HG03342 (cell line): ENCODE measurements around the gene MRPS30.
A peak's percentile ranks its signal among the peaks of the same experiment; 100 is the strongest.
"Not testable (repeated sequence)": the region's sequence is repeated elsewhere in the genome, so short reads cannot be mapped to it uniquely, and the experiment has no call there.

Experiments
- ATAC-seq: cut with Tn5 transposase; IDR thresholded peaks from one replicate; pipeline ENCODE4 v1.9.1; 2021; ENCODE audit warnings: mild to moderate bottlenecking, moderate library complexity; ENCODE audit not compliant: unreplicated experiment

The MRPS30 gene

DNA sequence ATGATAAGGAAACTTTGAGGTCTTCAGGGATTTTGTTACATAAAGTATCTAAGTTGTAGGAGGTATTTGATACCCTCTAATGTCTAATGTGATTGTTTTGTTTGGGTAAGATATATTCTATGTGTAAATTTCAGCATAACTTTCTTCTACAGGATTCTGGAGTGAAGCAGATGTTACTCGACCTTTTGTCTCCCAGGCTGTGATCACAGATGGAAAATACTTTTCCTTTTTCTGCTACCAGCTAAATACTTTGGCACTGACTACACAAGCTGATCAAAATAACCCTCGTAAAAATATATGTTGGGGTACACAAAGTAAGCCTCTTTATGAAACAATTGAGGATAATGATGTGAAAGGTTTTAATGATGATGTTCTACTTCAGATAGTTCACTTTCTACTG lies 6.0 kb downstream of the MRPS30 start:
- ATAC-seq = no peak

DNA sequence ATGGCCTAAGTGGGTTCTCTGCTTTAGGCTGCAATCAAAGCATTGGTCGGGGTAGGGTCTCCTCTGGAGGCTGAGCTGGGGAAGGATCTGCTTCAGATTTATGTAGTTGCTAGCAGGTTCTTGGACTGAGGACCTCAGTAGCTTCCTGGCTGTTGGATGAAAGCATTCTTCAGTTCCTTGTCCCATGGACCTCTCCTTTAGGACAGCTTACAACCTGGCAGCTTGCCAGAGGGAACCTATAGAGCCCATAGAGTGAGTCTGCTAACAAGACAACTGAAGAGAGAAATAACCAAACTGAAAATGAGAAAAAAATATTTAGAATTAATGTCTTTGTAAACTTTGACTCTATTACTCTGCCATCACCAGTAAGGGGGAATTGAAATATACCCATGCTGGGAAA lies 12.4 kb downstream of the MRPS30 start:
- ATAC-seq = no peak

DNA sequence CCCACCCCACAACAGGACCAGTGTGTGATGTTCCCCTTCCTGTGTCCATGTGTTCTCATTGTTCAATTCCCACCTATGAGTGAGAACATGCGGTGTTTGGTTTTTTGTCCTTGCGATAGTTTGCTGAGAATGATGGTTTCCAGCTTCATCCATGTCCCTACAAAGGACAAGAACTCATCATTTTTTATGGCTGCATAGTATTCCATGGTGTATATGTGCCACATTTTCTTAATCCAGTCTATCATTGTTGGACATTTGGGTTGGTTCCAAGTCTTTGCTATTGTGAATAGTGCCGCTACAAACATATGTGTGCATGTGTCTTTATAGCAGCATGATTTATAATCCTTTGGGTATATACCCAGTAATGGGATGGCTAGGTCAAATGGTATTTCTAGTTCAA lies 15.9 kb downstream of the MRPS30 start:
- ATAC-seq = not testable (repeated sequence)

DNA sequence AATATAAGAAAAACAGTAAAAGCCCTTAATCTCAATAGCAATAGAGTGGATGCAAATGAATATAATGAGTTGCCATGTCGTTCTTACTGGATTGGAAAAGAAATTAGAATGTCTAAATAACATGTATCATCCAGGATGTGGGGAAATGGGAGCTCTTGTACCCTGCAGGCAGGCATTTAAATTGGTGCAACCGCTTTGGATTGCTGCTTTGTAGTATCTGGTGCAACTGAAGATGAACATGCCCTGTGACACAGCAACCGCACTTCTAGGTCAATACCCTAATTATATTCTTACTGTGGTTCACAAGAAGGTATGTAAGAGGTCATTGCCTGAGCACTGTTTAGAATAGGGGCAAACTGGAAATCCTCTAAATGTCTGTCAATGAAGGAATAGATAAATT lies 18.9 kb downstream of the MRPS30 start:
- ATAC-seq = no peak

DNA sequence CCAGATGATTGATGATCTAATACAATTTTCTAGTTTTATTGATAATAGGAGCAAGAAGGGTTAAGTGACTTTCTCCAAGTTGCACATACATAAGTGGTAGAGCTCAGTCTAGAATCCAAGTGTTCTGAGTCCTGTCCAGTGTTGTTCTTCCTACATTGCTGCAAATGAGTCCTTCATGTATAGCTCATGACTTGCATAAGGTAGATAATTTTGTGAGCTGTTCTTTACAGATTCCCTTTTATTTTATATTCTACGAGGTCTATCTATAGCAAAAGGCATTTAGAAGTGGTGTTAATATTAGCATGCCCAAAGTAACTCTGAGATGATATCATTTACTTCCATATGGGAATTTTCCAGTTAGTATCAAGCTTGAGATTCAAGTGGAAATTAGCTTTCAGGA lies 20.0 kb downstream of the MRPS30 start:
- no peak for ATAC-seq

DNA sequence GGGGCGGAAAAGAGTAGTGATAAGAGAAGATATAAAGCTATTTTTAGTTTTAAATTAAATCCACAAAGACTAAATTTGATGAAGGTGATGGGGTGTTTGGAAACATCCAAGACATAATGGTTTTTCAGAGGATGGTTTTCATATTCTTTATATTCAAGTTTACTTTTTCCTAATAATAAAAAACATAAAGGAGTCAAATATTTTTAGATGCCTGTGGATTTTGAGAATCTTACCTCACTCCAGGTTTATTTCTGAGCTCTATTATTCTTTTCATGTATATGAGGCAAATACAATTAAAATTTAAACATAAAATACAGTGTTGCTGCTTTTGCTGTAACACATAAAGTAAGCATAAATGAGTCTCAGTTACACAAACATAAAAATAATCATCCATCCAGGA lies 22.2 kb downstream of the MRPS30 start:
- ATAC-seq = no peak

DNA sequence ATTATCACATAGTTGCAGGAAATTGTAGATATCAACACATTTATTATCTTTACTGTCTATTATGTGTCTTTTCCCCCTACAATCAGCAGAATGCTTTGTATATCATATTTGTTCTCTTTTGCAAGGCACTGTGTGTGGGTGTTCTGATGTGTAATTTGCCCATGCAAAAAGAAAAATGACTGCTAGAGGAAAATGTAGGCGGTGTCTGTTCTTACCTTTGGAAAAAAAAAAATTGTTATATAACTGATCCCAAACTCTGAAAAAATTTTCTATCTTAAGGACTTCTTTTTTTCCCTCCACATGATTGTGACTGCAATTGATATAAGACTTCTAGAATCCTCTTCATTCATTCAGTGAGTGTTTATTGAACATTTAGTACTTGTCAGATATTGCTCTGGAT lies 24.5 kb downstream of the MRPS30 start:
- no peak for ATAC-seq

DNA sequence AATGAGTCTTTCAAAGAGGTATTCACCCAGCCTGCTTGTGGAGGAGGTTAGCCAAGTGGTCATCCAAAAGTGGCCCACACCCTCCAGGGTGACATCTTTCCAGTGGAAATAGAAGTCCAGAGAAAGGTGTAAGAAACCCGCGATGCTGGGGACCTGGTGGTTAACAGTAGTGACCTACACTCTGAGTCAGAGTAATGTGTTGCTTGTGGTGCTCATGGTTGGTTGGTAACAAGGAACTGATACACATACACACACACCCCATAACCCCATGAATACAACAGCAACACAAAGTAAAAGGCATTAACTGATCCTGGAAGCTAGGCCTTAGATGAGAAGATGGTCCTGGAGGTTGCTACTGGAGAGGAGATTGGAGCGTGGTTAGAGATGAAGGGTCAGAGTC lies 26.9 kb downstream of the MRPS30 start:
- peak; percentile 59 for ATAC-seq

DNA sequence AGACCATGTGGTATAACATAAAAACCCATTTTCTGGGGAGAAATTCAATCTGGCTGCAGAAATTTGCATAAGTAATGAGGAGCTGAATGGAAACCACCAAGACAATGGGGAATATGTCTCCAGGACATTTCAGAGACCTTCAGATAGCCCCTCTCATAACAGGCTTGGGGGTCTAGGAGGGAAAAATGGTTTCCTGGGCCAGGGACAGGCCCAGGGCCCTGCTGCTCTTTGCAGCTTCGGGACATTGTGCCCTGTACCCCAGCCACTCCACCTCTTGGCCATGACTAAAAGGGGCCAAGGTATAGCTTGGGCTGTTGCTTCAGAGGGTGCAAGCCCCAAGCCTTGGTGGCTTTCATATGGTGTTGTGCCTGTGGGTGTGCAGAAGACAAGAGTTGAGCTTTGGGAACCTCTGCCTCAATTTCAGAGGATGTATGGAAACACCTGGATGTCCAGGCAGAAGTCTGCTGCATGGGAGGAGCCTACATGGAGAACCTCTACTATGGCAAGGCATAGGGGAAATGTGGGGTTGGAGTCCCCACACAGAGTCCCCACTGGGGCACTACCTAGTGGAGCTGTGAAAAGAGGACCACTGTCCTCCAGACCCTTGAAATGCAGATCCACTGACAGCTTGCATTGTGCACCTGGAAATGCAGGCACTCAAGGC lies 30.4 kb downstream of the MRPS30 start:
- ATAC-seq = no peak

DNA sequence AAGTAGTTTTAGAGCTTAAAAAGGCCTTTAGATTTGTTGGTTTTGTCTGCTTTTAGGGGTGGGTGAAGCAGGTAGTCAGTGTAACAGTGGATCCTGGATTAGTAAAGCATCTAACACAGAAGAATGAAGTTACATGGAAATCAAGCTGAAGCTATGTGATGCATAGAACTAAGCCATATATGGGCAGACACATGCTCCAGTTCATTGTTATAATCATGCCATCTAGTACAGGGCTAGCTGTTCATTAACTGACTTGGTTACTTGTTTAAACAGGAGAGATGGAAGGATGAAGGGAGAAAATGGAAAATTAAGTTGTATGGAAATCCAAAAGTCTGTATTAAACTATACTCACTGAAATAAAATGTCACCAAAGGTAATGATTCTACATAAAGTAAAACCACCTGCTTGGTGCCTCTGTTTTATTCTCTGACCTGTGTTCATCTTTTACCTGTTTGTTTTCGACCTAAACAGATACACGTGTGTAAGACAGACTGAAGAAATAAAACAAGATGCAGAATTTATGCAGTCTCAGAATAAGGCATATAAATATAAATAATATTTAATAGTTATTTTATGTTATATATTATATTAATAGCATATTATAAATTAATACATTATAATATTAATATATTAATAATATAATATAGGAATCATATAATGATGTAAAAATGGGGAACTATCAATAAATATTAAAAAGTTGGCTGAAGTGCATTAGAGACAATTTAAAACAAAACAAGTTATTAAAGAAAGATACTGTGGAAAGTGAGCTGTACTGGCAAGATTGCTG lies 33.9 kb downstream of the MRPS30 start:
- ATAC-seq = no peak

DNA sequence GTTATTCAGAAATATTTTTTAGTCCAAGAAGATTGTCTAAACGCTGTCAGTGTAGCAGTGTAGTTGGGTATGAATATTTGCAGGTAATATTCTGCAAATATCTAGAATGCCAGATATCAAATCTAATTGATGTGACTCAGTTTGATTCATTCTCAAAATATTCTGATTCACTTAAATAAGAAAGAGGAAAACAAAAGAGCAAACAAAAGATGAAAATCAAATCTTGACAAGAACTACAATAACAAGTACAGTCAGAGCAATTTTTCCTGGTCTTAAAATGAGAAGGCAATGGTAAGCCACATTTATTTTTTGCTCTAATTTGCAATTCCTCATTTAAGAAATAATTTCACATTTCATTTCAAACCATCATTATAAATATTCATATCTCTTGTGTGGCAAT lies 36.0 kb downstream of the MRPS30 start:
- no peak for ATAC-seq

DNA sequence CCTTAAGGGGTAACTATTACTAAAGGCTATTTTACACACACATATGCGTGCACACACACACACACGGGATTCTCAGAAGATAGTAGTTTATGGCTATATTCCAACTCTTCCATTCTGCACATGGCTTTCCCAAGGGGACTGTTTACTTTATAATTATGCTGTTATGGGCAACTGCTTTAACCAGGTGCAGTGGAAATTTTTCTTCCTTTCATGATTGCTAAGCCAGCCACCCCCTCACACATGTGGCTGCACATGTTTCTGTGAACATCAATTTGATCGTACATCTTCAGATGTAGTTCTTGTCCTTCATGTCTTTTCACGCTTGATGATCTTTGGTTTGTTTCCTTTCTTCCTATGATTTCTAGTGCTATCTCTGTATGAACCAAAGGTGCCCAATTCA lies 37.0 kb downstream of the MRPS30 start:
- no peak for ATAC-seq

DNA sequence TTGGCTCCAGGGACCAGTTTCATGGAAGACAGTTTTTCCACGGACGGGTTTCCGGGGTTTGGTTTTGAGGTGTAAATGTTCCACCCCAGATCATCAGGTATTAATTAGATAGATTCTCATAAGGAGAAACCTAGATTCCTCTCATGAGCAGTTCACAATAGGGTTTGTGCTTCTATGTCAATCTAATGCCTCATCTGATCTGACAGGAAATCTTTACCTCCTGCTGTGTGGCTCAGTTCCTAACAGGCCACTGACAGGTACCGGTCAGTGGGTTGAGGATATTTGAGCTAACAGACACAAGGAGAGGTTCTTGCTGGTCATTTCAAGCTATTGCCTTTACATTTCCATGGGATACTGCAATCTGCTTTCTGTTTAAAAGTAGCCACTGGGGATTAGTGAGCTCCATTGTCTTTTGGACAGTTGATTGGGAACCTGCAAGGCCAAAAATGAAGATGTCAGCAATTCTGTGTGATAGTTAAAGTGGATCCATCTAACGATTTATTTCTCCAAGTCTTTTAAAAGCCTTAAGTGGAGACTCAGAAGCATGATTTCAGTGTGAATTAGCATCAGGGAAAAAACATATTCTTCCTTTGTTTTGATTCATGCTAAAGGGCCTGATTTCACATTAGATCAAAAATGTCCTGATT lies 38.6 kb downstream of the MRPS30 start:
- no peak for ATAC-seq

DNA sequence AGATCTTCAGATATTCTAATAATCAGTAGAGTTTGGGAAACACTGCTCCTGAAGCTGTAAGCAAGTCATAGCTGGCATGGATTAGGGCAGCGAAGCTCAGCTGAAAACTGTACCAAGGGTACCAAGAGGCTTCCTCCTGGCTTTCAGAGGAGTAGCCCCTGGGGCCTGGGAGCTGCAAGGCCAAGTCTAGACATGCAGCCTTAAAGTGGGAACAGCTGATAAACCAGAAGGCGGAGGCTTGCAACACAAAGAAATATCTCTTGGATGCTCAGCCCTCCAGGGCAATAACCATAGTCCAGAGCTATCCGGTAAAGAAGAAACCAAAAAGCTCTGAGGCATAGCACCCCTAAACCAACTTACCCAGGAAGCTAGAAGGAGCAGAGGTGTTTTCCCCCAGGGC lies 51.5 kb downstream of the MRPS30 start:
- no peak for ATAC-seq

DNA sequence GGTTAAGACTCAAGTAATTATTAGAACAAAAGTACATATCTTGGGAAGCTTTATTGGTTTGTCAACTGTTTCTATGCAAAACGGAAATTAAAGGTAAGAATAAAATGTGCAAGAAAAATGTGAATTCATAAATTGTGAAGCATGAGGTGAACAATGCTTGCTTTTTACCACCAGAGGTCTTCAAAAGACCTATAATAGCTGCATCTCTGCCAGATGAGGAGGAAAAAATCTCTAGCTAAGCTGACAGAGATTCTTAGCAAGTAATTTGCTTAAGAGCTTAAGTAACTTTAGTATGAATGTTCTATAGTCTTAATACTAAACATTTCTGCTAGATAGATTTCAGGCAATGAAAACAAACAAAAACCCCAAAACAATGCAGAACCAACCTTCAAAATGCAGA lies 54.1 kb downstream of the MRPS30 start:
- peak; percentile 61 for ATAC-seq
